ENCODE results near the gene LRRC56.
"Not testable (repeated sequence)": the region's sequence is repeated elsewhere in the genome, so short reads cannot be mapped to it uniquely, and the experiment has no call there.

The LRRC56 gene

GRCh38 chr11:560305-561147, 23.2 kb downstream of the LRRC56 start, which contains the start of the genes LMNTD2 and RASSF7:
LMNTD2 (minus strand) TSS chr11:560738; CDS start chr11:560716, 22 bp downstream.
RASSF7 (plus strand) TSS chr11:560970; CDS start chr11:561769, 799 bp downstream.
- peak; percentile 98 for DNase-seq

- peak; percentile 41 for DNase-seq
Observed at GRCh38 chr11:561148-562003, 24.0 kb downstream of the LRRC56 start.

GRCh38 chr11:562046-562645, 24.8 kb downstream of the LRRC56 start:
- no peak for DNase-seq

- DNase-seq = no peak
Observed at GRCh38 chr11:563066-563811, 25.9 kb downstream of the LRRC56 start.

- no peak for DNase-seq
Observed at GRCh38 chr11:563812-564578, 26.7 kb downstream of the LRRC56 start.

GRCh38 chr11:565921-566509, 28.7 kb downstream of the LRRC56 start:
- no peak for DNase-seq

- no peak for DNase-seq
Observed at GRCh38 chr11:567011-567628, 29.8 kb downstream of the LRRC56 start.

- DNase-seq = no peak
Observed at GRCh38 chr11:567629-568292, 30.4 kb downstream of the LRRC56 start.

GRCh38 chr11:568306-569157, 31.2 kb downstream of the LRRC56 start:
- DNase-seq = peak; percentile 94

- no peak for DNase-seq
Observed at GRCh38 chr11:569158-569885, 32.0 kb downstream of the LRRC56 start.

GRCh38 chr11:571802-572185, 34.5 kb downstream of the LRRC56 start:
- DNase-seq = no peak

- no peak for DNase-seq
Observed at GRCh38 chr11:573146-573759, 35.9 kb downstream of the LRRC56 start.

GRCh38 chr11:574031-574570, 36.8 kb downstream of the LRRC56 start:
- not testable (repeated sequence) for DNase-seq

- DNase-seq = peak; percentile 37
Observed at GRCh38 chr11:574632-575312, 37.4 kb downstream of the LRRC56 start.

GRCh38 chr11:575313-575995, 38.1 kb downstream of the LRRC56 start:
- DNase-seq = no peak

GRCh38 chr11:575996-576768, 38.9 kb downstream of the LRRC56 start, which contains the start of gene PHRF1:
PHRF1 (plus strand) TSS chr11:576470; CDS start chr11:581513, 5,043 bp downstream.
- DNase-seq = peak; percentile 96

Measured in stimulated activated CD4-positive, alpha-beta T cell treated with anti-CD3 and anti-CD28 coated beads, Interleukin-15, amount 100 ng/mL, for 24 hours (primary cell).